ENCODE data around the gene CCDC38.

CCDC38 gene

GRCh38 chr12:95970905-95971304, 28.5 kb upstream of the CCDC38 start:
- TF ChIP-seq CTCF (IDR thresholded peaks at IDR 0.05) = no peak

- TF ChIP-seq CTCF (IDR thresholded peaks at IDR 0.05) = no peak
These were observed 24.9 kb upstream of the CCDC38 start for GRCh38 chr12:95967301-95967700.

GRCh38 chr12:95966287-95966870, 24.0 kb upstream of the CCDC38 start:
- TF ChIP-seq CTCF (IDR thresholded peaks at IDR 0.05) = no peak

- no peak for TF ChIP-seq CTCF (IDR thresholded peaks at IDR 0.05)
These were observed 20.7 kb upstream of the CCDC38 start for GRCh38 chr12:95963096-95963495.

GRCh38 chr12:95962222-95962621, 19.8 kb upstream of the CCDC38 start:
- TF ChIP-seq CTCF (IDR thresholded peaks at IDR 0.05) = no peak

GRCh38 chr12:95960241-95960640, 17.8 kb upstream of the CCDC38 start:
- TF ChIP-seq CTCF (IDR thresholded peaks at IDR 0.05) = no peak

GRCh38 chr12:95959107-95959506, 16.7 kb upstream of the CCDC38 start:
- TF ChIP-seq CTCF (IDR thresholded peaks at IDR 0.05) = 0 out of 2 replicates have a peak, but pooled peaks have one; percentile 30

GRCh38 chr12:95956557-95957145, 14.2 kb upstream of the CCDC38 start:
- no peak for TF ChIP-seq CTCF (IDR thresholded peaks at IDR 0.05)

Data from LNCAP (cell line).